ENCODE results near the gene KRTAP4-5. TPM values are rescaled to one million over a fixed set of nuclear protein-coding genes. Genes with fewer than 3 reads are reported as not detected.

Gene KRTAP4-5
- total and polyA plus RNA-seq, 2 experiments from 2014 or later: not detected

- Mint-ChIP-seq H3K9me3 (no peaks in the 10 kb centered on the region), H3K4me3 (no peak overlapping the region), H3K36me3 (ENCODE audit: low read depth) (no peaks in the 10 kb centered on the region), H3K27me3 (ENCODE audit: insufficient read depth, low read depth, poor library complexity) (peaks cover 5% of the 10 kb centered on the region), H3K27ac (no peak overlapping the region), H3K4me1 (no peaks in the 10 kb centered on the region)
- DNase-seq (ENCODE audit: low spot score) (no peak), ATAC-seq (no peak)
- Histone ChIP-seq H3K27me3 (ENCODE audit: insufficient read depth) (no peaks in the 10 kb centered on the region), H3F3A (replicated peaks; ENCODE audit: low read depth) (no peaks in the 10 kb centered on the region), H4K20me1 (replicated peaks; ENCODE audit: insufficient read depth) (no peaks in the 10 kb centered on the region; the same call in 1 of the 2 replicates), H3K79me2 (replicated peaks; ENCODE audit: insufficient read depth) (no peaks in the 10 kb centered on the region), H3K27ac (ENCODE audit: low read depth) (no peak overlapping the region), H3K9me2 (ENCODE audit: insufficient read depth) (no peaks in the 10 kb centered on the region), H3K4me1 (ENCODE audit: insufficient read depth) (no peaks in the 10 kb centered on the region), H2AFZ (no peak overlapping the region), H3K4me3 (no peak overlapping the region), H3K36me3 (ENCODE audit: insufficient read depth) (no peaks in the 10 kb centered on the region), H3K4me2 (no peak overlapping the region)
- TF ChIP-seq CREB1 (CRISPR knock-in tag; IDR thresholded peaks at IDR 0.05; ENCODE audit: low read depth) (no peak), EZH2 (IDR thresholded peaks at IDR 0.05; ENCODE audit: low read depth, unreplicated experiment) (no peak), CTCF (conservative IDR thresholded peaks at IDR 0.05; ENCODE audit: low read depth in 2 of 2) (no peak), EZH2phosphoT487 (IDR thresholded peaks at IDR 0.05; ENCODE audit: unreplicated experiment) (no peak), POLR2AphosphoS5 (IDR thresholded peaks at IDR 0.05; ENCODE audit: low read depth) (no peak), NANOG (IDR thresholded peaks at IDR 0.05; ENCODE audit: borderline replicate concordance) (no peak), ZNF114 (CRISPR knock-in tag; IDR thresholded peaks at IDR 0.05) (no peak)
Measured at GRCh38 chr17:41178341-41178740, 28.7 kb upstream of the KRTAP4-5 start.

GRCh38 chr17:41177727-41178271, 28.2 kb upstream of the KRTAP4-5 start, which contains the start of gene KRTAP4-2:
Gene KRTAP4-2 (minus strand): TSS chr17:41178221. CDS start chr17:41178164, 57 bp downstream.
- Histone ChIP-seq H3K4me2 (no peak within 1 kb of the TSS), H3K27me3 (ENCODE audit: insufficient read depth) (no peaks in the 10 kb centered on the region), H3K9me2 (ENCODE audit: insufficient read depth) (no peaks in the 10 kb centered on the region), H3K79me2 (replicated peaks; ENCODE audit: insufficient read depth) (no peaks in the 10 kb centered on the region), H3K27ac (ENCODE audit: low read depth) (no peak within 1 kb of the TSS), H3F3A (replicated peaks; ENCODE audit: low read depth) (no peaks in the 10 kb centered on the region), H3K36me3 (ENCODE audit: insufficient read depth) (no peaks in the 10 kb centered on the region), H2AFZ (no peak within 1 kb of the TSS), H3K4me3 (no peak within 1 kb of the TSS), H3K4me1 (ENCODE audit: insufficient read depth) (no peaks in the 10 kb centered on the region), H4K20me1 (replicated peaks; ENCODE audit: insufficient read depth) (no peaks in the 10 kb centered on the region; the same call in 1 of the 2 replicates)
- ATAC-seq (no peak), DNase-seq (ENCODE audit: low spot score) (no peak)
- no peaks in the 10 kb centered on the region for H3K4me1 Mint-ChIP-seq
- no peaks in the 10 kb centered on the region for H3K36me3 Mint-ChIP-seq (ENCODE audit: low read depth)
- H3K9me3 Mint-ChIP-seq: no peaks in the 10 kb centered on the region
- H3K4me3 Mint-ChIP-seq: no peak within 1 kb of the TSS
- H3K27ac Mint-ChIP-seq: no peak within 1 kb of the TSS
- peaks cover 5% of the 10 kb centered on the region for H3K27me3 Mint-ChIP-seq (ENCODE audit: insufficient read depth, low read depth, poor library complexity)
- no peak for TF ChIP-seq REST (IDR thresholded peaks at IDR 0.05; ENCODE audit: unreplicated experiment)
- no peak for TF ChIP-seq CREB1 (CRISPR knock-in tag; IDR thresholded peaks at IDR 0.05; ENCODE audit: low read depth)
- no peak for TF ChIP-seq CTCF (conservative IDR thresholded peaks at IDR 0.05; ENCODE audit: low read depth in 2 of 2)
- TF ChIP-seq ZNF331 (CRISPR knock-in tag; IDR thresholded peaks at IDR 0.05; ENCODE audit: low read depth): no peak
- TF ChIP-seq ZNF114 (CRISPR knock-in tag; IDR thresholded peaks at IDR 0.05): no peak
- no peak for TF ChIP-seq ETS1 (IDR thresholded peaks at IDR 0.05)
